Left colon (tissue), 2 donors: ENCODE results near the gene TRIM46. TPM values are rescaled to one million over a fixed set of nuclear protein-coding genes. Genes with fewer than 3 reads are reported as not detected.
"Not testable (repeated sequence)": the region's sequence is repeated elsewhere in the genome, so short reads cannot be mapped to it uniquely, and the experiment has no call there.

Experiments used
- ATAC-seq: fragments of 200-7000 bp; cut with Tn5 transposase; one replicate; pipeline ENCODE4 v1.9.1; 2020; ENCODE audit warnings: mild to moderate bottlenecking, moderate library complexity
- DNase-seq, 2 donors: peaks; one replicate each; pipeline ENCODE4 v3.0.0-alpha.2; 2020
- intact Hi-C, 2 donors: fragments of 100-400 bp; cut with DNase I in 1 of 2; cut with micrococcal nuclease in 1 of 2; formaldehyde crosslinking; loops; one replicate each; pipeline versions ENCODE4 v1.11.2 to v1.14.0; 2022; cut with DNase I, micrococcal nuclease
- total RNA-seq, 2 donors: library from RNA; stranded (reverse); fragmentation: NEBNext Ultra II Directional; extraction: Animal tissue kit (Norgen Biotek cat#: 25700); gene quantifications; one replicate each; pipeline ENCODE4 v1.2.1, GENCODE V29; 2021
- donor health status: DM: no; HTN: no; CAD: no.
- donor health status: DM: yes; HTN: yes; CAD: no.

Gene TRIM46
- total RNA-seq, 2 donors from 2014 or later, result 0.28 to 0.52 TPM

DNA sequence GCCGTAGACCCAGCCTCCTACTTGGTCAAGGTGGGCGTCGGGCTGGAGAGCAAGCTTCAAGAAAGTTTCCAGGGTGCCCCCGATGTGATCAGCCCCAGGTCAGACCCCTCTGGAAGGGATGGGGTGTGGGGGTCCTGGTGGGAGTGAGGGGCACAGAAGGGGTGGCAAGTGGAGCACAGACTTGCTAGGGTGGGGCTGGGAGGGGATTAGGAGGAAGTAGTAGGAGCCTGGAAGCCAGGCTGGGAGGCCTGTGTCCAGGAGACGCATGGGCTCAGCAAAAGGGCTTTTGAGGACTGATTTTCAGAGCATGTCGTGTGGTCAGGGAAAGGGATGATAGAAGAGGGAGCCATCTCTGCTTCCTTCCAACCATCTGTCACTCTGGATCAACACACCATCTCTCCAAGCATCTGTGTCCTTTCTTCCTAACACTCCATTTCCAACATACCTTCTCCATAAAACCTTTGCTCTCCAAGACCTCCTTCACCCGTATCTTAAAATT, 8.5 kb downstream of the TRIM46 start:
- ATAC-seq, result no peak
- DNase-seq, result peak in 1 of 2 donors; percentile 23
- intact Hi-C loops, result no loop called here

DNA sequence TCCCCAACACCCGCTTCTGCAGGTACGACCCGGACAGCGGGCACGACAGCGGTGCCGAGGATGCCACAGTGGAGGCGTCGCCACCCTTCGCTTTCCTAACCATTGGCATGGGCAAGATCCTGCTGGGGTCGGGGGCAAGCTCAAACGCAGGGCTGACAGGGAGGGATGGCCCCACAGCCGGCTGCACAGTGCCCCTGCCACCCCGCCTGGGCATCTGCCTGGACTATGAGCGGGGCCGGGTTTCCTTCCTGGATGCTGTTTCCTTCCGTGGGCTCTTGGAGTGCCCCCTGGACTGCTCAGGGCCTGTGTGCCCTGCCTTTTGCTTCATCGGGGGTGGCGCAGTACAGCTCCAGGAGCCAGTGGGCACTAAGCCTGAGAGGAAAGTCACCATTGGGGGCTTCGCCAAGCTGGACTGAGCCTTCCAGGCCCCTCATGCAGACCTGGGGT, 10.1 kb downstream of the TRIM46 start:
- ATAC-seq (no peak), DNase-seq (peak in 1 of 2 donors; percentile 27)
- intact Hi-C loops, result no loop called here

DNA sequence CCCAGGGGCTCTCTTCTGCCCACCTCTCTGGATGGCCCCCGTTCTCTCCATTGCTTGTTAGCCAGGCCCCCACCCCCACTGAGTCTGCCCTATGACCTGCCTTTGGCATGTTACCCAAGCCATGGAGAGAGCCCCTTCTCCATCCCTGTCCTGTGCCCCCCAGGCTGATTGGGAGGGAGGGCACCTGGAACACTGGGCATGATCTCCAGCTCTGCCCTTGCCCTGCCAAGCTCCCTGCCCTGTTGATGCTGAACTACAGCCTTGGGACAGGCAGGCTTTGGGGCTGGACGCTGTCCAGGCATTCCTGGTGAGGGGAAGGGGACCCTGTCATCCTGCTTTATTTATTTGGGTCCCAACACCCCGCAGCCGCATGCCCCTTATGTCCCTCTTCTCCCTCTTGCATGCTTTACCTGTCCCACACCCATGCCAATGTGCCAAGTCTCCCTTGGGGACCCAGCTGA, 10.7 kb downstream of the TRIM46 start:
- intact Hi-C loops, result no loop called here
- no peak for ATAC-seq
- DNase-seq, result peak in 1 of 2 donors; percentile 27

DNA sequence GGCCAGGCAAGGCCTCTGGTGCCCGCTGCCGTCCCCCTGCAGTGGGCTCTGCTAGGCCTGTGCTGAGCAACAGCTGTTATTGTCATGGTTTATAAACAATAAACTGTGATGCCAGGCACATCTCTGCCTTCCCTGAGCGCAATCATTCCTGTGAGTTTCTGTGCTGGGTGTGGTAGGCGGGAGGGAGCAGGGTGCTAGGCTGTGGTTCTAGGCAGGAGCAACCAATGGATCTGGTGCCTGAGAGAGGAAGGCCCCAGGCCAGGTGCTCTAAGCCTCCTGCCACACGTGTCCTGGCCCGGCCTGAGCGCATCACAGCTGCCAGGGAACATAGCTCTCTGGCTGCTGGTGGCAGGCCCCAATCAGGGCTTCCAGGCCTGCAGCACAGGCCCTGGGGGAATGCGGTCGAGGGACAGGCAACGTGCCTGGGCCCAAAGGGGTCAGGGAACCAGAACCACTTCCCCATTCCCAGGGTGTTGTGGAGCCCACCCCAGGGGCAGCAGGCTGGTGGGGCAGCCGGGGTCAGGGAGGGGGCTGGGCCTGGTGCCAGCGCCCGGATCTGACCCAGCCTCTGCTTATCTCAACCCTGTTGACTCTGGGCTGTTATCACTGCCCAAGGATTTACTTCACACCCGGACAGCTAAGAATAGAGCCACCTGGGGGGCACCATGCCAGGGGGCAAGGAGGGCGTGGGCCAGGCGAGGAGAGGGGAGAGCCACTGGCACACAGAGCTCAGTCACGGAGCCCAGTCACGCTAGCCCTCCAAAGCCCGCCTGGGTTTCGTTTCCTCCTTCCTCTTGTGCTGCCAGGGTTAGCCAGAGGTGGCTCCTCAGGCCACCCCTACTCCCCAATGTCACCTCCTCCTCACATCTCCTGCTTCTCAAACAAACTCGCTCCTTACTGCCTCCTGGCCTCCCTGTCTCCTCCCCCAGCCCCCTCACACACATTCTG, 11.5 kb downstream of the TRIM46 start:
- intact Hi-C loops, result no loop called here
- ATAC-seq (peak; percentile 73), DNase-seq (peak; percentile 68 to 76)

DNA sequence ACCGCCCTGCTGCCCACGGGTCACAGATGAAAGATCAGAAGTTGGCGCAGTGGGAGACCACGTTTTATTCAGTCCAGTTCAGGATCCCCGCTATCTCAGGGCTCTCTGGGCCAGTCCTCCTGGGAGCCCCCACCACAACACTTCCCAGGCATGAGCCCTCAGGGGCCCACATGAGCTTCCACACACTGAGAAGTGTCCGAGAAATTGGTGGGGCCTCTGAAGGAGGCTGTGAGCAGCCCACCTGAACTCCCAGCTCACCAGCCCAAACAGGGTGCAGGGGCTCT, 12.1 kb downstream of the TRIM46 start:
- ATAC-seq (peak; percentile 0), DNase-seq (no peak)
- intact Hi-C loops, result no loop called here

DNA sequence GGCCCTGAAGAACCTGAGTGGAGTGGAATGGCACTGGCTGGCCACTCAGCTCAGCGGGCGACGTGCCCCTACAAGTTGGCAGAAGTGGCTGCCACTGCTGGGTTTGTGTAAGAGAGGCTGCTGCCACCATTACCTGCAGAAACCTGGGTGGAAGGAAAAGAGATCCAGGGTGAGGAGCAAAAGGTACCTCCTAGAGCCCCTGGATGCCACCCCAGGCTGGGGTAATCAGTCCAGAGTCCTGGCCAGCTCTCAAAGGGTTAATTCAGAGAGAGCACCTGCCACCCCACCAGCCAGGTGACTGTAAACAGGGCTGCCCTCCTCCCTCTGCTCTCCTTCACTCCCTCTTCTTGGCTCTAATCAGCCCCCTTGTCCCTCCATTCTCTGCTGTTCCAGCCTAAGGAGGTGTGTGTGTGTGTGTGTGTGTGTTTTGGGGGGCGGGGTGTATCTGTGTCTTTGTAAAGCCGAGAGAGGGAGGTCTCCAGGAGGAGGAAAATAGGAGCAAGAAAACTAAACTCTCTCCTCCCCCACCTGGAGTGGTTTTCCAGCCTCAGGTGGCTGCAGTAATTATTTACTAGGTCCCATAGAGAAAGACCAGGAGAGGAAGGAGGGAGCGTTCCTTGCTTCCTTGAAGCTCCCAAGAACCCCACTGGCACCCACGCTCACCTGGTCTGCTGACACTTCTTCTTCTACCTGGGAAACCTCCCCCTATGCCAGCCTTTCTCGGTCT, 12.6 kb downstream of the TRIM46 start:
- DNase-seq (peak in 1 of 2 donors; percentile 29), ATAC-seq (peak; percentile 60)
- intact Hi-C loops, result no loop called here

DNA sequence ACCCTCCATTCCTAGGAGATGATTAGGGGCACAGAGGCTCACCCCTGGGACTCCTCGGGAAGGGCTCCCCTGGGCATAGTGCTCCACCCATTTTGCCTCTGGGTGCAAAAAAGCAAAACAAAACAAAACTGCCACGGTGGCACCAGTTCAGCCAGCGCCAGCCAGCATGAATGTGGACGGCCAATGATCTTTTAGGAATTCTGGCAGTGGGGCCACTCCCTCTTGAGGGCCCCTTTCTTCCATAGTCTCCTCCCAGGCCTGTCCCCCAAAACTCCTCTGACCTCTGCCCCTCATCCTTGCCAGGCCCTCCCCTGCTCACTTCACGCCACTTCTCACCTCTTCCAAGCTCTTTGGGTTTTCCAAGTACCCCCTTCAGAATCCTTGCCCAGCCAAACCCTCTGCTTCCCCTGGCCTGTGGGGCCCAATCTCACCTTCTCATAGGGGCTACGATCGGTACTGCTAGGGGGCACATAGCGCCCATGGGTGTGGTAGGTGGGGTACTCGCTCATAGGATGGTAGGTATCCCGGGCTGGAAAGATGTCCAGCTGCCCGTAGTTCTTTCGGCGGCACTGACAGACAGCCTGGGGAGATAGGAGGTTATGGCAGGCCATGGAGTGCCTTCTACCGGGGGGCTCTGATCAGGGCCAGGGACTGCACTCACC, 13.3 kb downstream of the TRIM46 start:
- intact Hi-C loops, result no loop called here
- ATAC-seq, result peak; percentile 22
- DNase-seq, result peak in 1 of 2 donors; percentile 33

DNA sequence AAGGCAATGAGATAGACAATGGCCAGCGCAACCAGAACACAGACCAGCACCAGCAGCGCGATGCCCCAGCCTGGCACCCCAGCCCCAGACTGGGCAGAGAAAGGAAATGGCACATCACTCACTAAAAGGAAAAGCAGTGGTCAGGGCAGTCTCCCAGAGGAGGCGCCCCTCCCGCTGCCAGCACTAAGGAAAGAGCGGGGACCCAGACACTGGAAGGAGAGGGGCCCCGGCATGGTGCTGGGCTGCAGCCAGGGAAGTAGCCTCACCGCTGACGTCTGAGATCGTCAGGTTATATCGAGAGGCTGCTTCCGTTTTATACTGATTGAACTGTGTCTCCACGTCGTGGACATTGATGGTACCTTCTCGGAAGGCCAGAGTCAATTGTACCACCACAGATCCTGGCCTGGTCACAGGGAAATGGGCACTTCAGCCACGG, 13.8 kb downstream of the TRIM46 start:
- no peak for ATAC-seq
- intact Hi-C loops, result no loop called here
- DNase-seq, result peak in 1 of 2 donors; percentile 24

DNA sequence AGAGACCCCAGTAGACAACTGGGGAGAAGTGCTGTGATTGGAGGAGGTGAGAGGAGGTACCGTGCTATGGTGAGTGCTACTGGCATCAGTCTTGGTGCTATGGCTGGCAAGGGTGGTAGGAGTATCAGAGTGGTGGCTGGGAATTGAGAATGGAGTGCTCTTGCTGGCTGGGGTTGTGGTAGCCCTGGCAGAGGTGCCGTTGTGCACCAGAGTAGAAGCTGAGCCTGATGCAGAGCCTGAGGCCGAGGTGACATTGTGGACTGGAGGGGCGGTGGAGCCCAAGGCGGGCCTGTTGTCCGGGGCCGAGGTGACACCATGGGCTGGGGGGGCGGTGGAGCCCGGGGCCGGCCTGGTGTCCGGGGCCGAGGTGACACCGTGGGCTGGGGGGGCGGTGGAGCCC, 14.6 kb downstream of the TRIM46 start:
- intact Hi-C loops, result no loop called here
- peak in 1 of 2 donors; percentile 21 for DNase-seq
- ATAC-seq, result no peak

DNA sequence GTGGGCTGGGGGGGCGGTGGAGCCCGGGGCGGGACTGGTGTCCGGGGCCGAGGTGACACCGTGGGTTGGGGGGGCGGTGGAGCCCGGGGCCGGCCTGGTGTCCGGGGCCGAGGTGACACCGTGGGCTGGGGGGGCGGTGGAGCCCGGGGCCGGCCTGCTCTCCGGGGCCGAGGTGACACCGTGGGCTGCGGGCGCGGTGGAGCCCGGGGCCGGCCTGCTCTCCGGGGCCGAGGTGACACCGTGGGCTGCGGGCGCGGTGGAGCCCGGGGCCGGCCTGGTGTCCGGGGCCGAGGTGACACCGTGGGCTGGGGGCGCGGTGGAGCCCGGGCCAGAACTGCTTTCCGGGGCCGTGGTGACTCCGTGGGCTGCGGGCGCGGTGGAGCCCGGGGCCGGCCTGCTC, 16.3 kb downstream of the TRIM46 start:
- ATAC-seq, intact Hi-C loops, DNase-seq: not testable (repeated sequence)

DNA sequence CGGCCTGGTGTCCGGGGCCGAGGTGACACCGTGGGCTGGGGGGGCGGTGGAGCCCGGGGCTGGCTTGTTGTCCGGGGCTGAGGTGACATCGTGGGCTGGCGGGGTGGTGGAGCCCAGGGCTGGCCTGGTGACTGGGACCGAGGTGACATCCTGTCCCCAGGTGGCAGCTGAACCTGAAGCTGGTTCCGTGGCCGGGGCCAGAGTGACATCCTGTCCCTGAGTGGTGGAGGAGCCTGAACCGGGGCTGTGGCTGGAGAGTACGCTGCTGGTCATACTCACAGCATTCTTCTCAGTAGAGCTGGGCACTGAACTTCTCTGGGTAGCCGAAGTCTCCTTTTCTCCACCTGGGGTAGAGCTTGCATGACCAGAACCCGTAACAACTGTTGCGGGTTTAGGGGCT, 18.3 kb downstream of the TRIM46 start:
- intact Hi-C loops, result no loop called here
- DNase-seq, result peak; percentile 39 to 51
- ATAC-seq, result peak; percentile 10

DNA sequence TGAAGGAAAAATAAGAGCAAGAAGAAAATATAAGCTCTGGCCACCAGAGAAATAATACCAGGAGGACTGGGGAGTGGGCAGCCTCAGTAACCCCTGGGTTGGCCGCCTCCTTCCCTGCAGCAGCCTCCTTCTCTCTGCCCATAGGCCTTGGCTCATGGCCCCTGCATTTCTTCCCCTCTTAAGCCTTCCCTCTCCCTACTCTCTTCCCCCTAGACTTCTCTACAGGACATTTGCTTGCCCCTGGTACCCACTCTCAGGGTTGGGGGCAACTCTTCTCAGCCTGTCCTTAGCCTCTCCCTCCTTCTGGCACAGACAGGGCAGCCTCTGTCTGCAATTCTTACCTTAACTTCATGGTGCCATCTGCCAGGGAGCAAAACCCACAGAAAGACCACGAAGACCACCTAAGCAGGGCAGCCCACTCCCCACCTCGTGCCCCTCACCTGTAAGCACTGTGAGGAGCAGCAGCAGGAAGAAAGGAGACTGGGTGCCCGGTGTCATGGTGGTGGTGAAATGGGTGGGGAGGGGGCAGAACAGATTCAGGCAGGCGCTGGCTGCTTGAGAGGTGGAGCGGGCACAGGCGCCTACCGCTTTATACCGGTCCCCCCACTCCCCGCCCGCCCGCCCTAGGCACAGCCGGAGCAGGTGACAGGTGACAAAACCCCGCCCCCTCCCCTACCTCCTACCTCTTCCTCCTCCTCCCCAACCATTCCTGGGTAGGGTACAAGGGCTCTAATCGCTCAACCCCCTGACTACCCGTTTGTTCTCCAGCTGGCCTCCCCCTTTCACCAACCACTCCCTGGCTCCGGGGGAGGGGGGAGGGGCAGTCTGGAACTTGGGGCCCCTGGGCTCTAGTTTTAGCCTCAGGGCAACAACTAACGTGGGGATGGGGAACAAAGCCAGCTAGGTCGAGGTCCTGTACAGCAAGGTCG, 19.0 kb downstream of the TRIM46 start:
- ATAC-seq (peak; percentile 69), DNase-seq (peak; percentile 85 to 91)
- intact Hi-C loops, result no loop called here

DNA sequence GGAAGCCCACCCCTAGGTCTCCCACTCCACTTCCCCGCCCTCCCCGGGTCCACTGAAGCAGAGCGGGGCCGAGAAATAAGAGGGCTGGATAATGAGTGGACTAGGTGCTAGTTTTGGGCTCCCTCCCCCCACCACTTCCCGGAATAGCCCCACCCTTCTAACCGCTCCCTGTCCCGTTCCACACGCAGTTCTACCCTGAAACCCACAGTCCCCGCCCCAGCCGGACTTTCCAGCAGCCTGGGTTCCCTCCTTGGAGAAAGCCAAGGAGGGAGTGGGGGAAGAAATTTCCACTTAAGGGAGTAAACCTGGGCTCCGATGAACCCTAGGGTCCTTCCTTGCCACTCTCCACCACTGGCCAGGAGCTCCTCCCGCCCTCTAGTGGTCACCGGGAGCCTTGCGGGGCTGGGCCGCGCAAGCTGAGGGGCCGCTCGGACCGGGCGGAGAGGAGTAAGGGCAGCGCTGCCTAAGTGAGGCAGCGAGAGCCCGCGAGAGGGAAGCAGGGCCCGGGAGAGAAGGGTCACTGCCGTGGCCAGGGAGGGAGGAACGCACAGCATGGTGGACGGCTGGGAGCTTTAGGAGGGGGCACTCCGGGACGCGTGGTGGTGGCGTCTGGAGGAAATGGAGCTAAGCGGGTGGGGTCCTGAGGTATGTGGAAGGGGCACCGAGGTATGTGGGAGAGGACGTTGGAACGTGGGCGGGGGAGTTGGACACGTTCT, 19.8 kb downstream of the TRIM46 start:
- intact Hi-C loops, result no loop called here
- DNase-seq (peak; percentile 89 to 96), ATAC-seq (peak; percentile 73)

DNA sequence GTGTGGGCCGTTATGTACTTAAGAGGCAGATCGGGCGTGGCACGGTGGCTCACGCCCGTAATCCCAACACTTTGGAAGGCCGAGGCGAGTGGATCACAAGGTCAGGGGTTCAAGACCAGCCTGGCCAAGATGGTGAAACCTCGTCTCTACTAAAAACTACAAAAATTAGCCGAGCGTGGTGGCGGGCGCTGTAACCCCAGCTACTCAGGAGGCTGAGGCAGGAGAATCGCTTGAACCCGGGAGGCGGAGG, 20.3 kb downstream of the TRIM46 start:
- DNase-seq, intact Hi-C loops: not testable (repeated sequence)
- ATAC-seq, result peak; percentile 31

DNA sequence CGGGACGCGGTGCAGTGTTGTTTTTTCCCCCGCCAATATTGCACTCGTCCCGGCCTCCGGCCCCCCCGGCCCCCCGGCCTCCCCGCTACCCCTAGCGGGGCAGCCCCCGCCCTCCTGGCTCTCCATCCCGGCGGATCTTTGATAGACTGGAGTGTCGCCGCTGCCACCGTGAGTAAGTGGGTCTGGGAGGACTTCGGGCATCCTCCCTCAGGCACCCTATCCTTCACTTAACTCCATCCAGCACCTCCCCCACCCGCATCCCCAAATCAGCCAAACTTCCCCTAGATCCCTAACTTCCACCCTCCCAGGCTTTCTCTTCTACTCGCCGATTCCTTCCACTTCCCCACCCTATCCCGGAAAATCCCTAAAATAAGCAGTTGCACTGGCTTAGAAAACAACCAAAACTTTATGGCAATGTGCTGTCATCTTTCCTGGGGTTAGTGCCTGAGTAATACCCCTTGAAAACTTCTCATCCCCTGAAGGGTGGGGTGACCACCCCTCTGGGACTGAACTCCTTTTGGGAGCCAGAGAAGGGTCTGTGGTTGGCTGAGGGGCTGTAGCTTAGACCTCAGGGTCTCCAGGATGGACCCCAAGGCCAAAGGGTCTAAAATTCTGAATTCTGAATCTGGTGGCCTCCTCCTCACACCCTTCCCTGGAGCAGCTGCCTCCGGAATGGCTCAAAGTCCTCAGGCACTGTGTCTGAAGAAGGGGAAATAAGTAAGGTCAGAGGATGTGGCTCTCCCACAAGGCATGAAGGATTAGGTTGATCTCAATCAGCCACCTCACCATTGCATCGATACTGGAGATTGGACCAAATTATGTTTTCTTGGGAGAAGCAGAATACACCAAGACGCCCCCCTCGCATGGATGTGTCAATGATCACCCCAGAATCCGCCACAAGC, 21.8 kb downstream of the TRIM46 start:
- no peak for ATAC-seq
- peak in 1 of 2 donors; percentile 39 for DNase-seq
- intact Hi-C loops, result no loop called here

DNA sequence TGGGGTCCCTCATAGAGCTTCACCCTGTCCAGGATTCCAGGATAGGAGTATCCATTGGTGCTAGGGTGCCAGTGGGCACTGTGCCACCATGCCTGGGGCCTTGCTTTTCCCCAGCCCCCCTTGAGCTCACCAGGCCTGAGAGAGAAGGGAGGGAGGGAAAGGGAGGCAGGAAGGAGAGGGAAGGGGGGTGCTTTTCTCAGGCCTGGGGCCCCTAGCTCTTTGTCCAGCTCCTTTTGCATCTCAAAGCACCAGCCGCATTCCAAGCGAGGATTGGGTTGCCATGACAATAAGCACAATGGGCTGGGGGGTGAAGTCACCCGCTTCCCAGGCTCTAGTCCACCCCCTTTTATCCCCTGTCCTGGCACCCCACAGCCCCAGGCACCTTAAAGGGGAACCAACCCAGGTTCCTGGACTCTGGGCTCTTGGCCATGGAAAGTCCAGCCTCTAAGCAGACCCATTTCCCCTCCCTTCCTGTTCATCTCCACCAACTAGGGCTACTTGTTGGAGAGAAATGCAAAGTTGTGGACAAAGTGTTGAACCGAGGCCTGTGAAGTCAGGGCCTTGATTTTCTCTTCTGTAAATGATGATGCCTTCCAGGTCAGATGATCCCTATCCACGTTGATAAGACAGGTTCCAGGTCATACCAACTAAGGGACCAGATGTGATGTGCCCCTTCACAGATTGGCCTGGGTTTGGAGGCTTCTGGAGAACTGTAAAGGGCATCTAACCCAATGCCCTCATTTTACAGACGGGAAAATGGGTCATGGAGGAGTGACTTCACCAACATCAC, 22.6 kb downstream of the TRIM46 start:
- intact Hi-C loops, result no loop called here
- DNase-seq (no peak), ATAC-seq (no peak)
